Measurements from ENCODE around the gene HACL1. TPM values are rescaled to one million over a fixed set of nuclear protein-coding genes. Genes with fewer than 3 reads are reported as not detected.

Gene HACL1
- total and polyA plus RNA-seq, 10 of the 15 experiments (the other 5 are each of a cell fraction or from before 2014, with no cell fraction given), result 19.4 to 48.7 (median 30.1) TPM

DNA sequence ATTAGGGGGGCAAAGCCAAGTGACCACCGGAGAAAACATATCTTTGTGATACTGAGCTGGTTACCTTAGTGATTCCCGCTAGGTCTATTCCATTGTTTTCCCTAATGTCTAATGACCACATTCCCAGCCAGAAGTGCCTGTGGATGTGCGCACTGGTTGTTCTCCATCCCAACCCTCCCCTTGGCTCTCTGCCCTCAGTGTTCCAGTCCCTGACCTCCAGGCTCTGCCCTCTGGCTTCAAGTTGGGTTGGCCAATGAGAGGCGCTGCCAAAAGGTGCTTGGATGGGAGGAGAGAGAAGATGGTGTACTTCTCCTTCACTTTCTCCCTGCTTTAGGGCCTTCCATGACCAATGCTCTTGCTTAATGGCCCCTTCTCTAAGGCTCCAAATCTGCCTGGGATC is 82.3 kb downstream of the HACL1 start:
- SMC1A ChIA-PET (ENCODE audit: uncharacterized antibody, unreplicated experiment), result interaction anchor here (1.1 to 3.1 kb wide), 4 partner anchors 37 to 143 kb away, joined by 3 to 11 read pairs (median 3); no protein-coding TSS in a partner anchor
- no peak overlapping the region for H3K27ac ChIP-seq (ENCODE audit: control insufficient read depth, insufficient read depth)
- no peak for TF ChIP-seq NRF1 (conservative IDR thresholded peaks at IDR 0.05; ENCODE audit: low read depth, low read length)
- no peaks in the 10 kb centered on the region for H3K27me3 ChIP-seq (replicated peaks in 1 of 2; ENCODE audit: control insufficient read depth in 2 of 2, insufficient read depth in 2 of 2, low read length in 1 of 2)
- no peak overlapping the region for H3K4me3 ChIP-seq
- ATAC-seq (no peak), FAIRE-seq (no peak), DNase-seq (ENCODE audit: low read depth, low spot score) (no peak)
- RAD21 ChIA-PET (ENCODE audit: unreplicated experiment), result interaction anchor here (1.6 kb wide), 1 partner anchor 89 kb away, joined by 4 read pairs; no protein-coding TSS in a partner anchor
- H3K9ac ChIP-seq (ENCODE audit: control insufficient read depth, insufficient read depth, low read length), result no peak overlapping the region
- intact Hi-C loops (cut with micrococcal nuclease; ENCODE audit: unreplicated experiment) (no loop called here), in situ Hi-C loops (cut with MboI) (no loop called here)
- H3K36me3 ChIP-seq (ENCODE audit: control insufficient read depth in 2 of 2, insufficient read depth in 2 of 2, low read length in 1 of 2), result no peaks in the 10 kb centered on the region
- CTCF ChIA-PET, result interaction anchor here (0.7 to 2.3 kb wide), 5 partner anchors 9 to 39 kb away, joined by 3 to 11 read pairs (median 5); no protein-coding TSS in a partner anchor
- H3K4me1 ChIP-seq (ENCODE audit: control insufficient read depth, insufficient read depth, low read length), result no peaks in the 10 kb centered on the region
- H2AFZ ChIP-seq (ENCODE audit: control insufficient read depth, low read depth, low read length), result no peak overlapping the region
- H3K79me2 ChIP-seq (ENCODE audit: control insufficient read depth, insufficient read depth, low read length), result no peaks in the 10 kb centered on the region
- H4K20me1 ChIP-seq (ENCODE audit: control insufficient read depth, insufficient read depth), result no peaks in the 10 kb centered on the region
- H3K9me3 ChIP-seq (replicated peaks; ENCODE audit: control insufficient read depth, insufficient read depth, low read length), result no peaks in the 10 kb centered on the region
- no peak overlapping the region for H3K4me2 ChIP-seq (ENCODE audit: control insufficient read depth, insufficient read depth)
- POLR2A ChIA-PET, result interaction anchor here (1.1 kb wide), 1 partner anchor 9 kb away, joined by 3 read pairs; no protein-coding TSS in a partner anchor
- BruUV-seq (replicated peaks), result no TSS peak
- 100% methylated on average over 3 of the region's 4 CpGs for WGBS (ENCODE audit: insufficient coverage, insufficient replicate concordance, low lambda C conversion rate, missing lambda C conversion rate)

- no peaks in the 10 kb centered on the region for H3K9me3 ChIP-seq (replicated peaks; ENCODE audit: control insufficient read depth, insufficient read depth, low read length)
- no peak overlapping the region for H3K4me3 ChIP-seq
- no TSS peak for BruUV-seq (replicated peaks)
- H3K4me1 ChIP-seq (ENCODE audit: control insufficient read depth, insufficient read depth, low read length), result no peaks in the 10 kb centered on the region
- no peak overlapping the region for H3K9ac ChIP-seq (ENCODE audit: control insufficient read depth, insufficient read depth, low read length)
- ChIA-PET CTCF (interaction anchor here (0.6 to 2.0 kb wide), 10 partner anchors 10 to 729 kb away, joined by 3 to 13 read pairs (median 4); no protein-coding TSS in a partner anchor), POLR2A (interaction anchor here (0.6 kb wide), 1 partner anchor 25 kb away, joined by 3 read pairs; no protein-coding TSS in a partner anchor), RAD21 (ENCODE audit: unreplicated experiment) (interaction anchor here (0.8 to 1.8 kb wide), 3 partner anchors 9 to 42 kb away, joined by 3 to 6 read pairs (median 3); no protein-coding TSS in a partner anchor), SMC1A (ENCODE audit: uncharacterized antibody, unreplicated experiment) (interaction anchor here (0.8 to 1.4 kb wide), 6 partner anchors 9 to 130 kb away, joined by 3 to 7 read pairs (median 4); no protein-coding TSS in a partner anchor)
- WGBS (ENCODE audit: insufficient coverage, insufficient replicate concordance, low lambda C conversion rate, missing lambda C conversion rate), result 86% methylated on average over 4 of the region's 4 CpGs
- H2AFZ ChIP-seq (ENCODE audit: control insufficient read depth, low read depth, low read length), result no peak overlapping the region
- H3K27me3 ChIP-seq (replicated peaks in 1 of 2; ENCODE audit: control insufficient read depth in 2 of 2, insufficient read depth in 2 of 2, low read length in 1 of 2), result no peaks in the 10 kb centered on the region
- in situ Hi-C loops (cut with MboI), result no loop called here
- no peaks in the 10 kb centered on the region for H3K36me3 ChIP-seq (ENCODE audit: control insufficient read depth in 2 of 2, insufficient read depth in 2 of 2, low read length in 1 of 2)
- no peaks in the 10 kb centered on the region for H3K79me2 ChIP-seq (ENCODE audit: control insufficient read depth, insufficient read depth, low read length)
- H3K4me2 ChIP-seq (ENCODE audit: control insufficient read depth, insufficient read depth), result no peak overlapping the region
- no peaks in the 10 kb centered on the region for H4K20me1 ChIP-seq (ENCODE audit: control insufficient read depth, insufficient read depth)
- intact Hi-C loops (cut with micrococcal nuclease; ENCODE audit: unreplicated experiment), result no loop called here
- DNase-seq (ENCODE audit: low read depth, low spot score), result no peak
- ATAC-seq, result no peak
- H3K27ac ChIP-seq (ENCODE audit: control insufficient read depth, insufficient read depth), result no peak overlapping the region
- no peak for FAIRE-seq
- TF ChIP-seq HDAC2 (IDR thresholded peaks at IDR 0.05) (no peak), TARDBP (IDR thresholded peaks at IDR 0.05; ENCODE audit: borderline replicate concordance) (no peak), NFYA (IDR thresholded peaks at IDR 0.05; ENCODE audit: borderline replicate concordance, low read depth, low read length) (no peak), SRF (IDR thresholded peaks at IDR 0.05; ENCODE audit: low read depth in 2 of 2, low read length in 2 of 2) (no peak), ATF3 (IDR thresholded peaks at IDR 0.05; ENCODE audit: borderline replicate concordance, extremely low read depth, low read depth, low read length) (no peak), YBX1 (IDR thresholded peaks at IDR 0.05) (no peak)
- TF ChIP-seq, protein P1, sequence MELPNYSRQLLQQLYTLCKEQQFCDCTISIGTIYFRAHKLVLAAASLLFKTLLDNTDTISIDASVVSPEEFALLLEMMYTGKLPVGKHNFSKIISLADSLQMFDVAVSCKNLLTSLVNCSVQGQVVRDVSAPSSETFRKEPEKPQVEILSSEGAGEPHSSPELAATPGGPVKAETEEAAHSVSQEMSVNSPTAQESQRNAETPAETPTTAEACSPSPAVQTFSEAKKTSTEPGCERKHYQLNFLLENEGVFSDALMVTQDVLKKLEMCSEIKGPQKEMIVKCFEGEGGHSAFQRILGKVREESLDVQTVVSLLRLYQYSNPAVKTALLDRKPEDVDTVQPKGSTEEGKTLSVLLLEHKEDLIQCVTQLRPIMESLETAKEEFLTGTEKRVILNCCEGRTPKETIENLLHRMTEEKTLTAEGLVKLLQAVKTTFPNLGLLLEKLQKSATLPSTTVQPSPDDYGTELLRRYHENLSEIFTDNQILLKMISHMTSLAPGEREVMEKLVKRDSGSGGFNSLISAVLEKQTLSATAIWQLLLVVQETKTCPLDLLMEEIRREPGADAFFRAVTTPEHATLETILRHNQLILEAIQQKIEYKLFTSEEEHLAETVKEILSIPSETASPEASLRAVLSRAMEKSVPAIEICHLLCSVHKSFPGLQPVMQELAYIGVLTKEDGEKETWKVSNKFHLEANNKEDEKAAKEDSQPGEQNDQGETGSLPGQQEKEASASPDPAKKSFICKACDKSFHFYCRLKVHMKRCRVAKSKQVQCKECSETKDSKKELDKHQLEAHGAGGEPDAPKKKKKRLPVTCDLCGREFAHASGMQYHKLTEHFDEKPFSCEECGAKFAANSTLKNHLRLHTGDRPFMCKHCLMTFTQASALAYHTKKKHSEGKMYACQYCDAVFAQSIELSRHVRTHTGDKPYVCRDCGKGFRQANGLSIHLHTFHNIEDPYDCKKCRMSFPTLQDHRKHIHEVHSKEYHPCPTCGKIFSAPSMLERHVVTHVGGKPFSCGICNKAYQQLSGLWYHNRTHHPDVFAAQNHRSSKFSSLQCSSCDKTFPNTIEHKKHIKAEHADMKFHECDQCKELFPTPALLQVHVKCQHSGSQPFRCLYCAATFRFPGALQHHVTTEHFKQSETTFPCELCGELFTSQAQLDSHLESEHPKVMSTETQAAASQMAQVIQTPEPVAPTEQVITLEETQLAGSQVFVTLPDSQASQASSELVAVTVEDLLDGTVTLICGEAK (IDR thresholded peaks at IDR 0.05; ENCODE audit: borderline replicate concordance), result no peak
Observed at GRCh38 chr3:15514663-15515340, 86.6 kb downstream of the HACL1 start.

Measured in GM12878 (cell line).